Endodermal cell (in vitro differentiated cells): ENCODE data around the gene RSRC2. TPM values are rescaled to one million over a fixed set of nuclear protein-coding genes. Genes with fewer than 3 reads are reported as not detected.

Experiments
- DNase-seq: peaks from one replicate; pipeline ENCODE4 v3.0.0-alpha.2; 2017
- H3K27ac ChIP-seq: 2 replicates; pipeline ENCODE4 v1.5.1; 2013; ENCODE audit warnings: mild to moderate bottlenecking, low read depth, low read length, moderate library complexity
- H3K27me3 ChIP-seq: 2 replicates; pipeline ENCODE4 v1.6.1; 2013; ENCODE audit warnings: mild to moderate bottlenecking, low read length, moderate library complexity; ENCODE audit not compliant: insufficient read depth, control insufficient read depth, poor library complexity, severe bottlenecking
- H3K36me3 ChIP-seq: 2 replicates; pipeline ENCODE4 v1.7.0; 2013; ENCODE audit warnings: mild to moderate bottlenecking, low read length, moderate library complexity; ENCODE audit not compliant: control insufficient read depth, insufficient read depth
- H3K4me1 ChIP-seq: one replicate; pipeline ENCODE4 v1.7.0; 2013; ENCODE audit warnings: low read length; ENCODE audit not compliant: control insufficient read depth, insufficient read depth
- H3K4me3 ChIP-seq: 2 replicates; pipeline ENCODE4 v1.5.1; 2013; ENCODE audit warnings: mild to moderate bottlenecking, low read length, moderate library complexity
- H3K9ac ChIP-seq: 2 replicates; pipeline ENCODE4 v1.6.1; 2013; ENCODE audit warnings: mild to moderate bottlenecking, low read length, moderate library complexity; ENCODE audit not compliant: poor library complexity, severe bottlenecking; ENCODE audit errors: extremely low read depth
- H3K9me3 ChIP-seq: 2 replicates; pipeline ENCODE4 v1.6.1; 2013; ENCODE audit warnings: mild to moderate bottlenecking, low read length, moderate library complexity; ENCODE audit not compliant: control insufficient read depth
- H3K27ac Mint-ChIP-seq: 2 replicates; pipeline ENCODE4 v1.8.0; 2020; ENCODE audit warnings: mixed read lengths
- H3K27me3 Mint-ChIP-seq: 2 replicates; pipeline ENCODE4 v1.8.0; 2021; ENCODE audit warnings: mild to moderate bottlenecking, mixed read lengths; ENCODE audit not compliant: insufficient read depth
- H3K36me3 Mint-ChIP-seq: 2 replicates; pipeline ENCODE4 v1.8.0; 2020; ENCODE audit warnings: low read depth, mixed read lengths
- H3K4me1 Mint-ChIP-seq: 2 replicates; pipeline ENCODE4 v1.8.0; 2020; ENCODE audit warnings: mixed read lengths
- H3K4me3 Mint-ChIP-seq: 2 replicates; pipeline ENCODE4 v1.8.0; 2020; ENCODE audit warnings: mild to moderate bottlenecking, moderate library complexity, mixed read lengths
- H3K9me3 Mint-ChIP-seq: 2 replicates; pipeline ENCODE4 v1.8.0; 2020; ENCODE audit warnings: mild to moderate bottlenecking, mixed read lengths
- CTCF ChIP-seq: fragments of 200-600 bp; sonication (generic); conservative IDR thresholded peaks from 2 replicates; pipeline ENCODE4 v1.5.0; 2021; ENCODE audit warnings: antibody characterized with exemption, mild to moderate bottlenecking
- WGBS, 2 experiments: methylation state at CpG; one replicate each; pipeline versions ENCODE4 v1.1.5 to v1.1.7; 2013; ENCODE audit warnings: missing lambda C conversion rate in 2 of 2, mixed read lengths in 1 of 2; ENCODE audit not compliant: insufficient coverage in 1 of 2, insufficient read length in 1 of 2; 5-methylcytosine and 5-hydroxymethylcytosine counted together
- total RNA-seq, 2 donors: library from RNA; stranded (reverse); fragmentation: NEBNext Ultra II Directional in 1 of 2; extraction: Animal tissue kit (Norgen Biotek cat#: 25700) in 1 of 2; gene quantifications; 2 replicates in 1 of 2; 3 replicates in 1 of 2; pipeline ENCODE4 v1.2.1, GENCODE V29; 2021

RSRC2 gene
- total RNA-seq, 2 donors from 2014 or later: 88.1 to 111 TPM

DNA sequence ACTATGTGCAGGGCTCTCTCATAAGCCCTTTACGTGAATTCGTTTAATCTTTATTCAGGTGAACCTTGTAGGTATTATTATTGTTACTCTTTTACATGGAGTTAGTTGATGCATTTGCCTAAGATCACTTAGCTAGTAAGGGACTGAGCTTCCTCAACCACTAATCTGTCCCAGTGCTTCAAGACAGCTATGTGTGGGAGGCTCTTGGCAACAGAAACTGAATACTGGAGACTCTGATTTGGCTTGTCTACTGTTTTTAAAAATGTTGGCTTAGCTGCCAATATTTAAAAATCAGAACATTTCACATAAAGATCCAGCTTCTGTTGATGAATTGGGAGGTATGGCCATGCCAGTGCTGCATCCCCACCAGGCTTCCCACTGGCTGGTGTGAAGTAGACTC, 7.1 kb upstream of the RSRC2 start:
- no peak for TF ChIP-seq CTCF
- Mint-ChIP-seq H3K4me1 (no peaks in the 10 kb centered on the region), H3K27me3 (no peaks in the 10 kb centered on the region), H3K36me3 (peaks cover 42% of the 10 kb centered on the region), H3K4me3 (no peak overlapping the region), H3K9me3 (no peaks in the 10 kb centered on the region), H3K27ac (no peak overlapping the region)
- Histone ChIP-seq H3K4me1 (no peaks in the 10 kb centered on the region), H3K9ac (no peak overlapping the region), H3K27me3 (no peaks in the 10 kb centered on the region), H3K9me3 (no peaks in the 10 kb centered on the region), H3K4me3 (no peak overlapping the region), H3K36me3 (peaks cover 59% of the 10 kb centered on the region), H3K27ac (no peak overlapping the region)
- DNase-seq: peak; percentile 18
- WGBS, 2 experiments: 94 to 100% methylated on average over 2 of the region's 2 CpGs

DNA sequence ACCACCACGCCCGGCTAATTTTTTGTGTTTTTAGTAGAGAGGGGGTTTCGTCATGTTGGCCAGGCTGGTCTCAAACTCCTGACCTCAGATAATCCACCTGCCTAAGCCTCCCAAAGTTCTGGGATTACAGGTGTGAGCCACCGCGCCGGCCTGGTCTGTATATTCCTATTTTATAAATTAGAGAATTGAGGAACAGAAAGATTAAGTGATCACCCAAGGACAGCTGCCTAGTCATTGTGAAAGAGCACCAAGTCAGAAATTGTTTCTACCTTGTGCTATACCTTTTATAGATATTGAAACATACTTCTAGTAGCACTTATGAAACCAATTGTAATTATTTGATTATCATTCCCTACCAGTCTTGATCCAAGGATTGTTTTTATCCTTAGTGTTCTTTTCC, 2.3 kb upstream of the RSRC2 start:
- Histone ChIP-seq H3K4me1 (no peaks in the 10 kb centered on the region), H3K9me3 (no peaks in the 10 kb centered on the region), H3K27ac (no peak overlapping the region), H3K4me3 (no peak overlapping the region), H3K9ac (no peak overlapping the region), H3K36me3 (peaks cover 46% of the 10 kb centered on the region), H3K27me3 (no peaks in the 10 kb centered on the region)
- WGBS, 2 experiments: 93 to 96% methylated on average over 3 to 6 of the region's 6 CpGs
- Mint-ChIP-seq H3K4me3 (no peak overlapping the region), H3K4me1 (peaks cover 11% of the 10 kb centered on the region), H3K27me3 (no peaks in the 10 kb centered on the region), H3K36me3 (peaks cover 29% of the 10 kb centered on the region), H3K27ac (no peak overlapping the region), H3K9me3 (no peaks in the 10 kb centered on the region)
- no peak for DNase-seq
- TF ChIP-seq CTCF: no peak

DNA sequence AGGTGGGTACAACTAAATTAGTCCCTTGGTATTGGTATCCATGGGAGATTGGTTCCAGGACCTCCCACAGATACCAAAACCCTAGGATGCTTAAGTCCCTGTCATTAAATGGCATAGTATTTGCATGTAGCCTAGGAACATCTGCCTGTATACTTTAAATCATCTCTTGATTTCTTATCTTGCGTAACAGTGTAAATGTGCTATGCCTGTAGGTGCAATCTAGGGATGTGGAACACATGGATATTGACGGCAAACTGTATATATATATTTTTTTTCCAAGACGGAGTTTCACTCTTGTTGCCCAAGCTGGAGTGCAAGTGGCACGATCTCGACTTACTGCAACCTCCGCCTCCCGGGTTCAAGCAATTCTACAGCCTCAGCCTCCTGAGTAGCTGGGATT, 1.8 kb upstream of the RSRC2 start:
- no peaks in the 10 kb centered on the region for H3K9me3 Mint-ChIP-seq
- H3K4me3 ChIP-seq: peak overlapping the region; percentile 89

More for the DNA sequence above, 1.8 kb upstream of the RSRC2 start:
- DNase-seq: no peak
- peaks cover 48% of the 10 kb centered on the region for H3K36me3 ChIP-seq
- H3K27ac ChIP-seq: no peak overlapping the region
- 86 to 97% methylated on average over 7 of the region's 7 CpGs for WGBS, 2 experiments
- no peaks in the 10 kb centered on the region for H3K27me3 ChIP-seq
- peaks cover 16% of the 10 kb centered on the region for H3K4me1 Mint-ChIP-seq
- no peak for TF ChIP-seq CTCF
- no peak overlapping the region for H3K9ac ChIP-seq
- no peaks in the 10 kb centered on the region for H3K27me3 Mint-ChIP-seq
- H3K27ac Mint-ChIP-seq: no peak overlapping the region
- no peak overlapping the region for H3K4me3 Mint-ChIP-seq
- H3K4me1 ChIP-seq: peaks cover under 1% of the 10 kb centered on the region
- peaks cover 29% of the 10 kb centered on the region for H3K36me3 Mint-ChIP-seq
- H3K9me3 ChIP-seq: no peaks in the 10 kb centered on the region
